Measurements from ENCODE around the gene TBC1D7.

GRCh38 chr6:13286181-13286580 lies 42.2 kb downstream of the TBC1D7 start:
- TF ChIP-seq, protein P1, sequence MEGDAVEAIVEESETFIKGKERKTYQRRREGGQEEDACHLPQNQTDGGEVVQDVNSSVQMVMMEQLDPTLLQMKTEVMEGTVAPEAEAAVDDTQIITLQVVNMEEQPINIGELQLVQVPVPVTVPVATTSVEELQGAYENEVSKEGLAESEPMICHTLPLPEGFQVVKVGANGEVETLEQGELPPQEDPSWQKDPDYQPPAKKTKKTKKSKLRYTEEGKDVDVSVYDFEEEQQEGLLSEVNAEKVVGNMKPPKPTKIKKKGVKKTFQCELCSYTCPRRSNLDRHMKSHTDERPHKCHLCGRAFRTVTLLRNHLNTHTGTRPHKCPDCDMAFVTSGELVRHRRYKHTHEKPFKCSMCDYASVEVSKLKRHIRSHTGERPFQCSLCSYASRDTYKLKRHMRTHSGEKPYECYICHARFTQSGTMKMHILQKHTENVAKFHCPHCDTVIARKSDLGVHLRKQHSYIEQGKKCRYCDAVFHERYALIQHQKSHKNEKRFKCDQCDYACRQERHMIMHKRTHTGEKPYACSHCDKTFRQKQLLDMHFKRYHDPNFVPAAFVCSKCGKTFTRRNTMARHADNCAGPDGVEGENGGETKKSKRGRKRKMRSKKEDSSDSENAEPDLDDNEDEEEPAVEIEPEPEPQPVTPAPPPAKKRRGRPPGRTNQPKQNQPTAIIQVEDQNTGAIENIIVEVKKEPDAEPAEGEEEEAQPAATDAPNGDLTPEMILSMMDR (IDR thresholded peaks at IDR 0.05): no peak
- TF ChIP-seq POLR2A (IDR thresholded peaks at IDR 0.05): no peak

Measured in thyroid gland (tissue), 4 donors.